GM19324 (cell line): ENCODE data around the gene NEMF.
"Not testable (repeated sequence)": the region's sequence is repeated elsewhere in the genome, so short reads cannot be mapped to it uniquely, and the experiment has no call there.

Experiments used
- ATAC-seq: cut with Tn5 transposase; IDR thresholded peaks from one replicate; pipeline ENCODE4 v1.9.1; 2021; ENCODE audit warnings: mild to moderate bottlenecking, moderate library complexity; ENCODE audit not compliant: unreplicated experiment, low FRiP score

NEMF gene

GRCh38 chr14:49766839-49767238 is 85.7 kb downstream of the NEMF start:
- no peak for ATAC-seq

- no peak for ATAC-seq
Measured at GRCh38 chr14:49761839-49762551, 90.6 kb downstream of the NEMF start.

- ATAC-seq: no peak
Measured at GRCh38 chr14:49755378-49755777, 97.2 kb downstream of the NEMF start.

GRCh38 chr14:49754570-49755097 is 98.0 kb downstream of the NEMF start:
- ATAC-seq: no peak

GRCh38 chr14:49746476-49746875 is 106.1 kb downstream of the NEMF start:
- not testable (repeated sequence) for ATAC-seq

- ATAC-seq: no peak
Measured at GRCh38 chr14:49745191-49745590, 107.4 kb downstream of the NEMF start.

GRCh38 chr14:49735669-49736068 is 116.9 kb downstream of the NEMF start:
- ATAC-seq: not testable (repeated sequence)

- no peak for ATAC-seq
Measured at GRCh38 chr14:49733836-49734235, 118.8 kb downstream of the NEMF start.

GRCh38 chr14:49732896-49733295 is 119.7 kb downstream of the NEMF start:
- no peak for ATAC-seq
